ENCODE data around the gene TYROBP. TPM values are rescaled to one million over a fixed set of nuclear protein-coding genes. Genes with fewer than 3 reads are reported as not detected.
"Not testable (repeated sequence)": the region's sequence is repeated elsewhere in the genome, so short reads cannot be mapped to it uniquely, and the experiment has no call there.

Gene TYROBP
- total RNA-seq, 1 experiment from 2014 or later, result not detected

- Histone ChIP-seq H3K9me3 (replicated peaks) (no peaks in the 10 kb centered on the region), H3K36me3 (no peaks in the 10 kb centered on the region), H3K4me1 (replicated peaks) (no peaks in the 10 kb centered on the region), H3K27ac (no peak overlapping the region), H3K4me3 (no peak overlapping the region), H3K27me3 (replicated peaks) (peaks cover 7% of the 10 kb centered on the region)
- no peak for DNase-seq (ENCODE audit: low read depth in 1 of 2, low spot score in 2 of 2)
Measured at GRCh38 chr19:35915443-35915842, 7.3 kb upstream of the TYROBP start.

DNA sequence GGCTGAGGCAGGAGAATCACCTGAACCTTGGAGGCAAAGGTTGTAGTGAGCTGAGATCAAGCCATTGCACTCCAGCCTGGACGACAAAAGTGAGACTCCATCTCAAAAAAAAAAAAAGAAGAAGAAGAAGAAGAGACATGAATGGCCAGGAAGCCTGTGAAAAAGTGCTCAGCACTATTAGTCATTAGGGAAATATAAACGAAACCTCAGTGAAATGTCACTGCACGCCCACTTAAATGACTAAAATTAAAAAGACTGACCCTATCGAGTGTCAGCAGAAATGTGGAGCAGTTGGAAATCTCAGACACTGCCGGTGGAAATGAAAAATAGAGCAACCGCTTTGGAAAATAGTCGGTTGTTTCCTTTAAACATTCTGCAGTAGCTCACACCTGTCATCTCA lies 5.5 kb upstream of the TYROBP start:
- H3K27ac ChIP-seq, result no peak overlapping the region
- no peaks in the 10 kb centered on the region for H3K4me1 ChIP-seq (replicated peaks)
- DNase-seq (ENCODE audit: low read depth in 1 of 2, low spot score in 2 of 2), result no peak
- H3K4me3 ChIP-seq, result no peak overlapping the region
- no peaks in the 10 kb centered on the region for H3K36me3 ChIP-seq
- no peaks in the 10 kb centered on the region for H3K9me3 ChIP-seq (replicated peaks)
- peaks cover 5% of the 10 kb centered on the region for H3K27me3 ChIP-seq (replicated peaks)

- DNase-seq (ENCODE audit: low read depth in 1 of 2, low spot score in 2 of 2), result no peak
- Histone ChIP-seq H3K27ac (no peak overlapping the region), H3K27me3 (replicated peaks) (peaks cover 3% of the 10 kb centered on the region; the same call in 1 of the 2 replicates), H3K36me3 (no peaks in the 10 kb centered on the region), H3K4me3 (no peak overlapping the region), H3K9me3 (replicated peaks) (no peaks in the 10 kb centered on the region), H3K4me1 (replicated peaks) (no peaks in the 10 kb centered on the region)
Measured at GRCh38 chr19:35911790-35912189, 3.7 kb upstream of the TYROBP start.

DNA sequence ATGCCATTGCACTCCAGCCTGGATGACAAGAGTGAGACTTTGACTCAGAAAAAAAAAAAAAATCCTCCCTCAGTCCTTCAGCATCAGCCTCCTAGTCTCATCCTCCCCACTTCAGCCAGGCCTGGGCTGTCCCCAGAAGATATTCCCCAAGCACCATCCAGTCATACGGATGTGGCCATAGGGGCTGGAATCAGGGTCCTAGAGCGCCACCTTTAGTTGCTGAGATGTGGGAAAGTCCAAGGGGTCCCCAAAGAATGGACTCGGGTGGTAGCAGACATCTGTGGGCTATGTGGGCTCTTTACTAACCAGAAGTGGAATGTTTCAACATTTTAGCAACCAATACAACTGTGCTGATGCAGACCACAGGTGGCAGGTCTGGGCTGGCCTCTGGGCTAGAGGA lies 3.1 kb upstream of the TYROBP start:
- peaks cover 3% of the 10 kb centered on the region; the same call in 1 of the 2 replicates for H3K27me3 ChIP-seq (replicated peaks)

GRCh38 chr19:35910355-35910754 lies 2.3 kb upstream of the TYROBP start:
- H3K27ac ChIP-seq; H3K9me3 ChIP-seq (replicated peaks); H3K4me1 ChIP-seq (replicated peaks); H3K27me3 ChIP-seq (replicated peaks); H3K36me3 ChIP-seq; DNase-seq (ENCODE audit: low read depth in 1 of 2, low spot score in 2 of 2); H3K4me3 ChIP-seq: not testable (repeated sequence)

More for the DNA sequence above, 3.1 kb upstream of the TYROBP start:
- Histone ChIP-seq H3K36me3 (no peaks in the 10 kb centered on the region), H3K9me3 (replicated peaks) (no peaks in the 10 kb centered on the region), H3K27ac (no peak overlapping the region), H3K4me3 (no peak overlapping the region), H3K4me1 (replicated peaks) (no peaks in the 10 kb centered on the region)
- DNase-seq (ENCODE audit: low read depth in 1 of 2, low spot score in 2 of 2), result no peak

DNA sequence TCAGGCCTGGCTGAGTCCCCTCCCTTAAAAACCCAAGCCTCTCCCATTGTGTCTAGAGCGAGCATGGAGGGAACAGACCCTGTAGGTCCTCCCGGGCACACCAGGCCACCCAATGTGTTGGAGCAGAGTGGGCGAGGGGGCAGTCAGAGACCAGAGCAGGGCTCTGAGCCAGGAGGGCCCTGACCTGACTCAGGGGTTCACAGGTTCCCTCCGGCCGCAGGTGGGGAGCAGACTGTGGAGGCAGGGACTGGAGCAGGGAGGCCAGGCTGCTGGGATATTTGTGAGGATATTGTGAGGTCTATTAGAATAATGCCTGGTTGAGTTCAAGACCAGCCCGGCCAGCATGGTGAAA lies 1.6 kb upstream of the TYROBP start:
- H3K36me3 ChIP-seq, result no peaks in the 10 kb centered on the region
- peaks cover 3% of the 10 kb centered on the region; the same call in 1 of the 2 replicates for H3K27me3 ChIP-seq (replicated peaks)
- no peak overlapping the region for H3K27ac ChIP-seq
- H3K4me1 ChIP-seq (replicated peaks), result no peaks in the 10 kb centered on the region
- no peak for DNase-seq (ENCODE audit: low read depth in 1 of 2, low spot score in 2 of 2)
- no peaks in the 10 kb centered on the region for H3K9me3 ChIP-seq (replicated peaks)
- H3K4me3 ChIP-seq, result no peak overlapping the region

GRCh38 chr19:35908973-35909683 lies 1.0 kb upstream of the TYROBP start:
- Histone ChIP-seq H3K9me3 (replicated peaks) (no peaks in the 10 kb centered on the region), H3K27ac (no peak overlapping the region), H3K4me1 (replicated peaks) (no peaks in the 10 kb centered on the region), H3K27me3 (replicated peaks) (peaks cover 3% of the 10 kb centered on the region; the same call in 1 of the 2 replicates), H3K4me3 (no peak overlapping the region), H3K36me3 (no peaks in the 10 kb centered on the region)
- DNase-seq (ENCODE audit: low read depth in 1 of 2, low spot score in 2 of 2), result no peak

DNA sequence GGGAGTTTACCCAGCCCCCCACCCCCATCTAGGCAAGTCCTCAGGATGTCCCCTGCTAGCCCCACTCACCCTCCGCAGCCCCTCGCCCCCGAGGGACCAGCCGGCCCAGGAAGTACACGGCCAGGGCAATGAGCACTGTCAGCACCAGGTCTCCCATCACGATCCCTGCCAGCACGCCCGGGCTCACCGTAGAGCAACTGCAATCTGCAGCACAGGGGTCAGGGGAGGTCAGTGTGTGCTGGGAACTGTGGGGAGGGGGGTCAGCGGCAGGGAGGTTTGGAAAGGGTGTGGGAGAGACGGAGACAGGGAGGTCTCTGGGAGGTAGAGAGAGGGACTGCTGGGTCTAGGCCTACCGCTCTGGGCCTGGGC lies 734 bp downstream of the TYROBP start:
- Histone ChIP-seq H3K4me1 (replicated peaks) (peaks cover 6% of the 10 kb centered on the region; the same call in 1 of the 2 replicates), H3K27me3 (replicated peaks) (no peaks in the 10 kb centered on the region), H3K36me3 (no peaks in the 10 kb centered on the region), H3K9me3 (replicated peaks) (no peaks in the 10 kb centered on the region), H3K27ac (no peak overlapping the region), H3K4me3 (no peak overlapping the region)
- no peak for DNase-seq (ENCODE audit: low read depth in 1 of 2, low spot score in 2 of 2)

GRCh38 chr19:35905178-35905727 lies 2.8 kb downstream of the TYROBP start:
- no peak overlapping the region for H3K27ac ChIP-seq

GRCh38 chr19:35904311-35905068 lies 3.6 kb downstream of the TYROBP start:
- no peak overlapping the region for H3K27ac ChIP-seq

More at GRCh38 chr19:35905178-35905727, 2.8 kb downstream of the TYROBP start:
- H3K4me1 ChIP-seq (replicated peaks), result peaks cover 20% of the 10 kb centered on the region
- H3K9me3 ChIP-seq (replicated peaks), result no peaks in the 10 kb centered on the region
- no peaks in the 10 kb centered on the region for H3K27me3 ChIP-seq (replicated peaks)
- no peak for DNase-seq (ENCODE audit: low read depth in 1 of 2, low spot score in 2 of 2)
- no peaks in the 10 kb centered on the region for H3K36me3 ChIP-seq
- no peak overlapping the region for H3K4me3 ChIP-seq

GRCh38 chr19:35903550-35904179 lies 4.4 kb downstream of the TYROBP start:
- Histone ChIP-seq H3K36me3 (no peaks in the 10 kb centered on the region), H3K9me3 (replicated peaks) (no peaks in the 10 kb centered on the region), H3K4me3 (no peak overlapping the region), H3K4me1 (replicated peaks) (peaks cover 22% of the 10 kb centered on the region), H3K27me3 (replicated peaks) (no peaks in the 10 kb centered on the region), H3K27ac (no peak overlapping the region)
- peak; percentile 28 to 69 for DNase-seq (ENCODE audit: low read depth in 1 of 2, low spot score in 2 of 2)

More at GRCh38 chr19:35904311-35905068, 3.6 kb downstream of the TYROBP start:
- Histone ChIP-seq H3K9me3 (replicated peaks) (no peaks in the 10 kb centered on the region), H3K4me1 (replicated peaks) (peaks cover 20% of the 10 kb centered on the region), H3K36me3 (no peaks in the 10 kb centered on the region), H3K27me3 (replicated peaks) (no peaks in the 10 kb centered on the region), H3K4me3 (no peak overlapping the region)
- no peak for DNase-seq (ENCODE audit: low read depth in 1 of 2, low spot score in 2 of 2)

- H3K36me3 ChIP-seq, result peaks cover under 1% of the 10 kb centered on the region; the same call in 1 of the 2 replicates
- H3K27ac ChIP-seq, result no peak overlapping the region
- H3K4me1 ChIP-seq (replicated peaks), result peaks cover 25% of the 10 kb centered on the region
- no peak overlapping the region for H3K4me3 ChIP-seq
- H3K27me3 ChIP-seq (replicated peaks), result no peaks in the 10 kb centered on the region
- no peak for DNase-seq (ENCODE audit: low read depth in 1 of 2, low spot score in 2 of 2)
- H3K9me3 ChIP-seq (replicated peaks), result no peaks in the 10 kb centered on the region
Measured at GRCh38 chr19:35902870-35903475, 5.1 kb downstream of the TYROBP start.

GRCh38 chr19:35901854-35902661 lies 6.0 kb downstream of the TYROBP start, which contains the start of gene HCST:
TSS of gene HCST (plus strand) at chr19:35902529. CDS start at chr19:35902594, 65 bp downstream.
- H3K4me1 ChIP-seq (replicated peaks), result peaks cover 25% of the 10 kb centered on the region
- no peak within 1 kb of the TSS for H3K4me3 ChIP-seq
- no peaks in the 10 kb centered on the region for H3K27me3 ChIP-seq (replicated peaks)
- DNase-seq (ENCODE audit: low read depth in 1 of 2, low spot score in 2 of 2), result no peak
- peaks cover 10% of the 10 kb centered on the region; the same call in 1 of the 2 replicates for H3K36me3 ChIP-seq
- no peaks in the 10 kb centered on the region for H3K9me3 ChIP-seq (replicated peaks)
- H3K27ac ChIP-seq, result peak within 1 kb of the TSS; percentile 39

All from SJSA1 (cell line).